ENCODE data around the gene BOK. TPM values are rescaled to one million over a fixed set of nuclear protein-coding genes. Genes with fewer than 3 reads are reported as not detected.

Gene BOK
- total and polyA plus RNA-seq, 2 donors (not counting 3 experiments of a cell fraction or from before 2014, with no cell fraction given): 76.0 to 95.5 TPM

GRCh38 chr2:241519669-241520068 is 38.9 kb upstream of the BOK start:
- Histone ChIP-seq H3K4me1 (ENCODE audit: control insufficient read depth, extremely low read depth, insufficient read depth, low read length) (no peaks in the 10 kb centered on the region), H3K4me2 (ENCODE audit: insufficient read depth, low read length) (no peak overlapping the region), H3K27me3 (ENCODE audit: control insufficient read depth in 2 of 2, insufficient read depth in 2 of 2, low read length in 2 of 2) (peaks cover 0 to 3% of the 10 kb centered on the region in 2 experiments), H3K9ac (replicated peaks; ENCODE audit: extremely low read depth, insufficient read depth, low read length) (no peak overlapping the region), H2AFZ (ENCODE audit: low read depth, low read length) (no peak overlapping the region), H3K9me1 (replicated peaks; ENCODE audit: control insufficient read depth, extremely low read depth, insufficient read depth, low read length) (no peaks in the 10 kb centered on the region), H4K20me1 (replicated peaks; ENCODE audit: control insufficient read depth, extremely low read depth, insufficient read depth, low read length) (no peaks in the 10 kb centered on the region), H3K4me3 (replicated peaks in 1 of 3; ENCODE audit: insufficient read depth in 1 of 3, low read depth in 1 of 3, low read length in 3 of 3) (no peak overlapping the region), H3K36me3 (ENCODE audit: control insufficient read depth in 2 of 2, extremely low read depth in 1 of 2, insufficient read depth in 2 of 2, low read length in 2 of 2) (no peaks in the 10 kb centered on the region), H3K27ac (ENCODE audit: insufficient read depth, low read depth, low read length) (no peak overlapping the region), H3K79me2 (ENCODE audit: control insufficient read depth, insufficient read depth, low read length) (no peaks in the 10 kb centered on the region), H3K9me3 (replicated peaks; ENCODE audit: control insufficient read depth, insufficient read depth, low read length) (no peaks in the 10 kb centered on the region)
- CTCF ChIA-PET: no interaction called here
- intact Hi-C loops (cut with micrococcal nuclease) (no loop called here), dilution Hi-C loops (cut with MboI; ENCODE audit: extremely low pct_ligation_motif_present, low sequenced_read_pairs) (no loop called here)
- POLR2A ChIA-PET: no interaction called here
- no peak for TF ChIP-seq JUN (IDR thresholded peaks at IDR 0.05; ENCODE audit: borderline replicate concordance, insufficient read depth, insufficient read length, low read depth)
- no peak for TF ChIP-seq MAX (IDR thresholded peaks at IDR 0.05; ENCODE audit: insufficient read depth, insufficient read length)
- no peak for TF ChIP-seq CTCF (IDR thresholded peaks at IDR 0.05; ENCODE audit: extremely low read depth in 1 of 2, insufficient read depth in 1 of 2, low read depth in 1 of 2, low read length in 2 of 2)
- no peak for DNase-seq (ENCODE audit: low read depth, low spot score)
- no TSS peak for BruUV-seq (replicated peaks)
- FAIRE-seq: no peak

GRCh38 chr2:241522477-241522876 is 36.1 kb upstream of the BOK start:
- H3K27ac ChIP-seq (ENCODE audit: insufficient read depth, low read depth, low read length): no peak overlapping the region
- no peak overlapping the region for H2AFZ ChIP-seq (ENCODE audit: low read depth, low read length)
- H3K79me2 ChIP-seq (ENCODE audit: control insufficient read depth, insufficient read depth, low read length): no peaks in the 10 kb centered on the region
- ChIA-PET CTCF (no interaction called here), POLR2A (no interaction called here)
- FAIRE-seq (no peak), DNase-seq (ENCODE audit: low read depth, low spot score) (no peak)
- dilution Hi-C loops (cut with MboI; ENCODE audit: extremely low pct_ligation_motif_present, low sequenced_read_pairs) (no loop called here), intact Hi-C loops (cut with micrococcal nuclease) (no loop called here)
- H3K4me2 ChIP-seq (ENCODE audit: insufficient read depth, low read length): no peak overlapping the region
- TF ChIP-seq GATA2 (IDR thresholded peaks at IDR 0.05; ENCODE audit: insufficient read depth, insufficient read length, low read depth, low read length) (no peak), POLR2AphosphoS5 (IDR thresholded peaks at IDR 0.05; ENCODE audit: insufficient read depth, low read depth, low read length) (no peak), MAX (IDR thresholded peaks at IDR 0.05; ENCODE audit: insufficient read depth, insufficient read length) (no peak), MYC (IDR thresholded peaks at IDR 0.05; ENCODE audit: low read depth, low read length) (no peak), CTCF (IDR thresholded peaks at IDR 0.05; ENCODE audit: extremely low read depth in 1 of 2, insufficient read depth in 1 of 2, low read depth in 1 of 2, low read length in 2 of 2) (no peak), JUN (IDR thresholded peaks at IDR 0.05; ENCODE audit: borderline replicate concordance, insufficient read depth, insufficient read length, low read depth) (no peak), POLR2A (IDR thresholded peaks at IDR 0.05; ENCODE audit: low read depth, low read length) (no peak), EZH2 (IDR thresholded peaks at IDR 0.05; ENCODE audit: borderline replicate concordance, low read depth, low read length, severe bottlenecking) (no peak), FOS (IDR thresholded peaks at IDR 0.05; ENCODE audit: borderline replicate concordance, insufficient read depth, low read length) (no peak)
- no TSS peak for BruUV-seq (replicated peaks)
- H4K20me1 ChIP-seq (replicated peaks; ENCODE audit: control insufficient read depth, extremely low read depth, insufficient read depth, low read length): no peaks in the 10 kb centered on the region
- H3K4me1 ChIP-seq (ENCODE audit: control insufficient read depth, extremely low read depth, insufficient read depth, low read length): no peaks in the 10 kb centered on the region
- no peak overlapping the region for H3K4me3 ChIP-seq (replicated peaks in 1 of 3; ENCODE audit: insufficient read depth in 1 of 3, low read depth in 1 of 3, low read length in 3 of 3)
- no peak overlapping the region for H3K9ac ChIP-seq (replicated peaks; ENCODE audit: extremely low read depth, insufficient read depth, low read length)
- no peaks in the 10 kb centered on the region for H3K9me3 ChIP-seq (replicated peaks; ENCODE audit: control insufficient read depth, insufficient read depth, low read length)
- H3K9me1 ChIP-seq (replicated peaks; ENCODE audit: control insufficient read depth, extremely low read depth, insufficient read depth, low read length): no peaks in the 10 kb centered on the region
- H3K36me3 ChIP-seq (ENCODE audit: control insufficient read depth in 2 of 2, extremely low read depth in 1 of 2, insufficient read depth in 2 of 2, low read length in 2 of 2): no peaks in the 10 kb centered on the region
- H3K27me3 ChIP-seq (ENCODE audit: control insufficient read depth in 2 of 2, insufficient read depth in 2 of 2, low read length in 2 of 2): peaks cover 3% of the 10 kb centered on the region in 2 experiments
